Motor neuron (in vitro differentiated cells): ENCODE measurements around the gene DCAF5. TPM values are rescaled to one million over a fixed set of nuclear protein-coding genes. Genes with fewer than 3 reads are reported as not detected.

Experiments used
- ATAC-seq, 8 experiments: fragments of 200-7000 bp; cut with Tn5 transposase; replicated peaks in 6 of 8; 2 replicates each; pipeline ENCODE4 v1.8.0; 2021; ENCODE audit warnings: mild to moderate bottlenecking in 8 of 8, moderate library complexity in 8 of 8
- H3K27ac ChIP-seq, 2 donors: fragments of 250-450 bp; sonication (Bioruptor Pico); 2 replicates each; pipeline ENCODE4 v1.9.0; 2021; ENCODE audit warnings: antibody characterized with exemption in 2 of 2, mild to moderate bottlenecking in 2 of 2, moderate library complexity in 1 of 2
- H3K4me1 ChIP-seq, 2 donors: fragments of 250-450 bp; sonication (Bioruptor Pico); replicated peaks in 1 of 2; 2 replicates each; pipeline ENCODE4 v1.6.1; 2021; ENCODE audit warnings: antibody characterized with exemption in 2 of 2, mild to moderate bottlenecking in 2 of 2, moderate library complexity in 1 of 2
- H3K4me3 ChIP-seq, 5 donors: fragments of 250-450 bp; sonication (Bioruptor Pico); 2 replicates each; pipeline ENCODE4 v1.9.0; 2021; ENCODE audit warnings: antibody characterized with exemption in 5 of 5, mild to moderate bottlenecking in 5 of 5, moderate library complexity in 4 of 5
- WGBS, 10 experiments: fragments of 450-650 bp; shearing (Covaris generic); methylation state at CpG; one replicate each; pipeline ENCODE4 v1.0.0; 2022; 5-methylcytosine and 5-hydroxymethylcytosine counted together
- in situ Hi-C, 9 experiments: fragments of 400-800 bp; cut with MboI; loops; one replicate each; pipeline ENCODE4 v1.15.0; 2021; ENCODE audit warnings: low sequenced_read_pairs in 9 of 9, low pct_unique_long_range_greater_than_20kb in 2 of 9; ENCODE audit not compliant: unreplicated experiment in 9 of 9
- total RNA-seq, 8 experiments: library from RNA; unstranded; fragments of 300-600 nt; gene quantifications; 2 replicates each; pipeline versions ENCODE4 v1.2.3 to v1.2.4, GENCODE V29; 2022

The DCAF5 gene
- total RNA-seq, 8 experiments from 2014 or later: 20.5 to 42.0 (median 27.5) TPM

DNA sequence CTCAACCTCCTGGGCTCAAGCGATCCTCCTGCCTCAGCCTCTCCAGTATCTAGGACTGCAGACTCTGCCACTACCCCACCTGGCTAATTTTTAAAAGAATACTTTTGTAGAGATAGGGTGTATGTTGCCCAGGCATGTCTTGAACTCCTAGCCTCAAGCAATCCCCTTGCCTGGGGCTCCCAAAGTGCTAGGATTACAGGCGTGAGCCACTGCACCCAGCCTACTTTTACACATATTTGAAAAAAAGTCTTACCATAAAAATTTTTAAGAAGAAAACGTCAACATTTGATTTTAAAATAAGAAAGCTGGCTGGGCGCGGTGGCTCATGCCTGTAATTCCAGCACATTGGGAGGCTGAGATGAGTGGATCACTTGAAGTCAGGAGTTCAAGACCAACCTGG, 46.5 kb downstream of the DCAF5 start:
- no peaks in the 10 kb centered on the region for H3K4me1 ChIP-seq
- no peak overlapping the region for H3K4me3 ChIP-seq
- peak in 1 of 8 experiments; percentile 2 for ATAC-seq
- 65 to 100% (median 89%) methylated on average over 1 to 5 of the region's 5 CpGs; no CpG with 5 or more reads in 4 of the 10 experiments for WGBS, 10 experiments
- in situ Hi-C loops: loop anchor here in 3 of 9 experiments (25.0 kb wide), 1 partner anchor 194 kb away; no protein-coding TSS in a partner anchor
- H3K27ac ChIP-seq: no peak overlapping the region

DNA sequence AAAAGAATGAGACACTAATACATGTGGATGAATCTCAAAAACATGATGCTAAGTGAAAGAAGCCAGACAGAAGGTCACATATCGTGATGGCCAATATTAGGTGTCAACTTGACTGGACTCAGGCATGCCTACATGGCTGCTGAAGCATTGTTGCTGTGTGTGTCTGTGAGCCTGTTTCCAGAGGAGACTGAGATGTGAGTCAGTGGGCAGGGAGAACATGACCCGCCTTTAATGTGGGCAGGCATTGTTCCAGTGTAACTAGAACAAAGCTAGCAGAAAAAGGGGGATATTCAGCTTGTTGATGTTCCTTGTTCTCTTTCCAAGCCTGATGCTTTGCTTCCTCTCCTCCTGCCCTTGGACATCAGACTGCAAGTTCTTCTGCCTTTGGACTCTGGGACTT, 47.6 kb downstream of the DCAF5 start:
- Histone ChIP-seq H3K27ac (no peak overlapping the region), H3K4me1 (no peaks in the 10 kb centered on the region), H3K4me3 (no peak overlapping the region)
- in situ Hi-C loops: loop anchor here in 3 of 9 experiments (25.0 kb wide), 1 partner anchor 193 kb away; no protein-coding TSS in a partner anchor
- peak in 1 of 8 experiments; percentile 2 for ATAC-seq
- WGBS, 10 experiments: 20 to 100% (median 94%) methylated on average over 1 to 2 of the region's 2 CpGs; no CpG with 5 or more reads in 2 of the 10 experiments

DNA sequence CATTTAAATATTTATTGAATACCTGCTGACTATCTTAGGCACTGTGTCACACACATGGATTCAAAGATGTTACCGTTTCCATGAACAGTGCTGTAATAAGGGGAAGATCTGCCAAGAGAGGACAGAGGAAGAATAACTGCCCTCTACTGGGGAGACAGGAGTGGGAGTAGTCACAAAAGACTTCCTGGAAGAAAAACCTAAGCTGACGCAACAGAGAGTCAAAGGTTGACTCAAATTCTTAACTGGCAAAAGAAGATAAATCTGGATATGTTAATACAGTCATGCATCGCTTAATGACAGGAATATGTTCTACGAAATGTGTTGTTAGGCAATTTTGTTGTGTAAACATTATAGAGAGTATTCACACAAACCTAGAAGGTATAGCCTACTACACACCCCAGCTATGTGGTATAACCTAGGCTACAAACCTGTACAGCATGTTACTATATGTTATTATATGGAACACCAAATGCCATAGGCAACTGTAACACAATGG, 51.5 kb downstream of the DCAF5 start:
- Histone ChIP-seq H3K4me3 (no peak overlapping the region), H3K27ac (no peak overlapping the region), H3K4me1 (peaks cover 0 to 4% of the 10 kb centered on the region in 2 donors)
- ATAC-seq: peak; percentile 32 to 95 (median 84)
- in situ Hi-C loops: loop anchor here in 3 of 9 experiments (25.0 kb wide), 1 partner anchor 189 kb away; no protein-coding TSS in a partner anchor
- WGBS, 10 experiments: 0 to 85% (median 66%) methylated on average over 1 to 4 of the region's 4 CpGs; no CpG with 5 or more reads in 1 of the 10 experiments

DNA sequence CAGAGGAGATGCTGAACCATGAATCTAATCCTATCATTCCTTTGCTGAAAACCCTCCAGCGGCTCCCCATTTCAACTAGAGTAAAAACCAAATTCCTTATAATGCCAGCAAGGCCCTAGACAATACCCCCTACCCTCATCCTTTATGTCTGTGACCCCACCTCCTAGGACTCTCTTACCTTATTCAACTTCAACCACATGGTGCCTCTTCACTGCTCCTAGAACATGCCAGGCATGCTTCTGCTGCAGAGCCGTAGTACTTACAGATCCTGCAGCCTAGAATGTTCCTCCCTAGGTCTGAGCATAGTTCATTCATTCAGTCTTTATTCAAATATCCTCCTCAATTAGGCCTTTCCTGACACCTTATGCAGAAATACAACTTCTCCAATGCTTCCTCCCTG, 54.9 kb downstream of the DCAF5 start:
- Histone ChIP-seq H3K4me1 (peaks cover 0 to 11% of the 10 kb centered on the region in 2 donors), H3K4me3 (no peak overlapping the region), H3K27ac (no peak overlapping the region)
- in situ Hi-C loops: loop anchor here in 3 of 9 experiments (10.0 to 25.0 kb wide), 2 partner anchors 183 to 186 kb away; no protein-coding TSS in a partner anchor
- no peak for ATAC-seq
- 43 to 100% (median 94%) methylated on average over 1 to 2 of the region's 2 CpGs; no CpG with 5 or more reads in 1 of the 10 experiments for WGBS, 10 experiments

DNA sequence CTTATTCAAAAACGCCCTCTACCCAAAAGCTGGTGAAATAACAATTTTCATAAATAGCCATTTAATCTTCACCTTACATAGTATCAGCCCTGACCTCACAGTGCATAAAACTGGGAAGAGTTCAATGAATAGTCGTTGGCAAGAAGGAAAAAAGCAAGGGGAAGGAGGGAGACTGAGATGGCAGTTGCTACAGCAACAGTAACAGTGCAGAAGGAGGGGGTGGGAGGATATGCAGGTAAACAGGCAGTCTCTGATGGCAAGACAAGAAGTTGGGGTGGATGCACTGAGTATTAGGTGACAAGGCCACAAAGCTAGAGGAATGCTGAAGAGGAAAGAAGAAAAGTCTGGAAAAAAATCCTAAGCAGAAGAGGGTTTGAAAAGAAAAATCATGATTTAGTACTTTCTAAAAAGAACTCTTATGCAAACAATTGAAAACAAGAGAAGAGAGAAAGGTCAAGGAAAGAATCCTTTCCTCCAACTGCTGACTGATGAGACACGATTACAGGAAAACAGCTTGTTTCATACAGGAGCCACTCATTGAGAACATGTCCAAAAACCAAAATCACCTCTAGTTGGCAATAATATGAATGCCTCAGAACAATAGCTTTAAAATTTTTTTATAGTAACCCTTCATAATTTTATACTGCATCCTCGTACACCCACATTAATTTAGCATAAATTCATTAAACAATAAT, 56.0 kb downstream of the DCAF5 start:
- no peak for ATAC-seq
- no peak overlapping the region for H3K4me3 ChIP-seq
- in situ Hi-C loops: loop anchor here in 3 of 9 experiments (10.0 to 25.0 kb wide), 2 partner anchors 182 to 185 kb away; no protein-coding TSS in a partner anchor
- no peak overlapping the region for H3K27ac ChIP-seq
- H3K4me1 ChIP-seq: peaks cover 0 to 11% of the 10 kb centered on the region in 2 donors
- WGBS, 10 experiments: 60 to 93% (median 71%) methylated on average over 2 to 4 of the region's 4 CpGs

DNA sequence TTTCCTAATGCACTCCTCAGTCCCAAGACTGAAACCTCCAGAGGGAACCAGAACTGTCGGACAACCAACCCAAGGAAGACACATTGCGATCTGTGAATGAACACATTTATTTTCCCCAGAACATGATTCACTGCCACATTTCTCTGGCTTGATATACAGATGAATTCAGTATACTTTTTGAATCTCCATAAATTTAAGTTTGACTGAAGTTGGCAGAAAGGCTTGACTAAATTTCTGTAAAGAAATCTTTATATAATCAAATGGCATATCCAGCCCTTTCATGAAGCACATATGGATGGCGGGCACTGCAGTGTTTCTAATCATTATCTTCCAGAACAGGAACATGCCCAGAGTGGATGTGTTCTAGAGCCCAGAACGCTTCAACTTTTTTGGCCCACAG, 56.7 kb downstream of the DCAF5 start:
- Histone ChIP-seq H3K4me1 (peaks cover 0 to 11% of the 10 kb centered on the region in 2 donors), H3K4me3 (no peak overlapping the region), H3K27ac (no peak overlapping the region)
- 40 to 100% (median 95%) methylated on average over 1 to 4 of the region's 4 CpGs; no CpG with 5 or more reads in 1 of the 10 experiments for WGBS, 10 experiments
- in situ Hi-C loops: loop anchor here in 3 of 9 experiments (10.0 to 25.0 kb wide), 2 partner anchors 181 to 184 kb away; no protein-coding TSS in a partner anchor
- ATAC-seq: no peak

DNA sequence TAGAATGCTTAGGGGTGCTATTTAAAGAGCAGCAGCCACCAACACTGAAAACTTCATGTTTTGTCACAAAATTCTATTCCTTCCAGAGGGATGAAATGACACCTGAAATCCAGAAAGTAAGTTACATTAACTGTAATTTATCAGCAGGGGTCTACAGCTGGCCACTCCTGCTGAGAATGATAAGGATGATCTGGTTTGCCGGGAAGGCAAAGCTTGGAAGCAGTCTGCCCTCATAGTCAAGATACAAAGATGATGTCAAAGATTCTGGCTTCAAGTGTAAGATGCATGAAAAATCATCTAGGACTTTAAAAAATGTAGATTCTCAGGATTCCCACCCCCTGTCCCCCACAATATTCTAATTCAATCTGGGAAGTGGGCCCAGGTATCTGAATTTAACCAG, 58.4 kb downstream of the DCAF5 start:
- 60 to 100% (median 82%) methylated on average over 1 of the region's 1 CpG; no CpG with 5 or more reads in 4 of the 10 experiments for WGBS, 10 experiments
- in situ Hi-C loops: loop anchor here in 3 of 9 experiments (10.0 to 25.0 kb wide), 2 partner anchors 180 to 182 kb away; no protein-coding TSS in a partner anchor
- Histone ChIP-seq H3K4me3 (no peak overlapping the region), H3K27ac (no peak overlapping the region), H3K4me1 (peaks cover 0 to 11% of the 10 kb centered on the region in 2 donors)
- no peak for ATAC-seq

DNA sequence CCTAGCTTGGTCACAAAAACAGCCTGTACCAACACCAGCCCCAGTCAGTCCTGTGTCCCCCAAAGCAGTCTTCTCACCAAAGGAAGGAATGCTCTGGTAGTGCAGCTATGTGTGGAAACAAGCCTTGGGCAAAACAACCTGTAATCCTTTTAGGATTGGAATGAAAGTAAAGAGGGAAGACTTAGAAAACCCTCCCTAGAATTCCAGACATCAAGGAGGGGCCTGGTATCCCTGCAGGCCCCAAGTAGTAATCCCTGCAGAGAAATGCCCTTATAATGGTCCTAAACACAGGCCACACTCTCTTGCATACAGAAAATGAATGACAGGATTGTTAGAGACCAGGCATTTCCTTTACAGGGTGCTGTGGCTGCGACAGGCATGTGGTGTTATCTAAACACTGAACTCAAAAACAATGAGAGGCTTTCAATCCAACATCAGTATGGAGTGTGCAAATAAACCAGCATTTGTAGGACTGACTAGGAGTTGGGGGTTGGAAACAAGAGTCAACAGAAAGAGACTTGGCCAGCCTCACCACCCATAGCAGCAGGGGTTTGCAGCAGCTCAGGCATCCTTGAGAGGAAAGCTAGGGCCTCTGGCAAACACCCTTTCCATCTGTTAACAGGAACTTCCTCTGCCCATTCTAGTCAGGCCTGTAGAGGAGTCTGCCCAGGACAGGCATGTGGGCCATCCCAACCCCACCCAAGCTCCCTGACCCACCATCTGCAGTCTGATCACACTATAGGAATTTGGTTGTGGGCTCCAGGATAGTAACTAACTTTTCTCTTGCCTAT, 59.1 kb downstream of the DCAF5 start:
- H3K27ac ChIP-seq: no peak overlapping the region
- no peak overlapping the region for H3K4me3 ChIP-seq
- in situ Hi-C loops: loop anchor here in 3 of 9 experiments (10.0 to 25.0 kb wide), 2 partner anchors 179 to 182 kb away; no protein-coding TSS in a partner anchor
- WGBS, 10 experiments: 20 to 100% (median 60%) methylated on average over 1 of the region's 1 CpG; no CpG with 5 or more reads in 6 of the 10 experiments
- H3K4me1 ChIP-seq: peaks cover 0 to 11% of the 10 kb centered on the region in 2 donors
- peak in 6 of 8 experiments; percentile 55 to 94 (median 69) for ATAC-seq

DNA sequence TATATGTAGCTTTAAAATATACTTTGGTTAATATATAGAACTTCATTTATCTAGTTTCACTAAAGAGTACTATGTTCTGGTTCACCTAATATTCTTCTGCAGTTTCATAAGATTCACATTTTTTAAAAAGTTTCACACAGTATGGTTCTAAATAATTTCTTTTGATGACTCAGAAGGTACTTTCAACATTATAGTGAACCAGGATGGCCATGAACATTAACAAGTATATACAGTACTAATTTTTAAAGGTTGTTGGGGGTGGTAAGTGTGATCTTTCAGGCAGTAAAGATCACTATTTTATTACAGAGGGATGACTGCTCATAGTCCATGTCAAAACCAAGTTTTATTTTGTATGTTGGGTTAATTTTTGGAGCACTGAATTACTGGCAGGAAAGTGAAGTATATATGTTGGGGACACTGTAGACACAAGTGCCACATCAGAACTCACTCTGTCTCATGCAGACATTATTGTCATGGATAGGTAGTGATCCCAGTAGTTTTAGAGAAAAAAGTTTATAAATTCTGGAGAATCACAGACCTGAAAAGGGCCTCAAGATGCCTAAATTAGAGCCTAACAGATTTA, 60.0 kb downstream of the DCAF5 start:
- Histone ChIP-seq H3K4me3 (no peak overlapping the region), H3K4me1 (peaks cover 0 to 11% of the 10 kb centered on the region in 2 donors), H3K27ac (no peak overlapping the region)
- ATAC-seq: no peak
- in situ Hi-C loops: loop anchor here in 3 of 9 experiments (10.0 to 25.0 kb wide), 2 partner anchors 178 to 181 kb away; no protein-coding TSS in a partner anchor

DNA sequence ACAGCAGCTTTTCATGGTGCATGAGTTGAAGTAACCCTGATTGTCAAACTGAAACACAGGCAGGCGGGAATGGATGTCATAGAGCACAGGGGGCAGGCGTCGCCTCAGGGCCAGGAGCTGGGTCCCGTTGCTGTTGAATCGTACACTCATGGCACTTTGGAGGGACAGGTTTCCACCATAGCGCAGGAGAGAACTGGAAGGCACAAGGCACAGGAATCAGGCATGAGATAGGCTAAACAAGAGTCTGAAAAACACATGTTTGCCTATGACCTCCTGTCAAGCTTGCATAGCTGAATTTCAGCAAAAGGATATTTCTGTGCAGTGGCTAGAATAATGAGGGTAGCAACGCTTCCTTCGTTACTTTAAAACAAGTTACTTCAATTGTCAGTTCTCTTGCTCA, 61.2 kb downstream of the DCAF5 start:
- in situ Hi-C loops: loop anchor here in 3 of 9 experiments (10.0 to 25.0 kb wide), 2 partner anchors 177 to 179 kb away; no protein-coding TSS in a partner anchor

DNA sequence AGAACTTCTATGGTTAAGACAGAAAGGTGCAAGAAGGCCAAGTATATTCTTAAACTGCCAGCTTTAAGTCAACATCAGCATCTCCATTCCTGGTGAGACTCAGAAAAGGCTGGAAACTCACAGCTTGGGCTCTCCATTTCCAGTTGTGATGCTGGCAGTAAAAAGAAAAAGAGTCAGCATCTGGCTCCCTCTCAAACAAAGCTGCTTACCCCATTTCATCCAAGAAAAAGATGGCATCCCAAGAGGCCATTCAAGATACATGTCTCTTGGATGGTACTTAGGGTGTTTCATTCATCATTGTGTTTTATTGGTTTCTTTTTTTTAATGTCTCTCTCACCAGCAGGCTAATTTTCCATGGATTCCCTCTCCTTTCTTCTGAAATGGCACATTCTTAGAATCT, 61.9 kb downstream of the DCAF5 start:
- Histone ChIP-seq H3K27ac (no peak overlapping the region), H3K4me1 (peaks cover 0 to 7% of the 10 kb centered on the region in 2 donors), H3K4me3 (no peak overlapping the region)
- in situ Hi-C loops: loop anchor here in 3 of 9 experiments (10.0 to 25.0 kb wide), 2 partner anchors 176 to 179 kb away; no protein-coding TSS in a partner anchor
- no peak for ATAC-seq

More for the DNA sequence above, 61.2 kb downstream of the DCAF5 start:
- H3K27ac ChIP-seq: no peak overlapping the region
- H3K4me1 ChIP-seq: peaks cover 0 to 8% of the 10 kb centered on the region in 2 donors
- no peak for ATAC-seq
- 57 to 100% (median 98%) methylated on average over 1 to 8 of the region's 8 CpGs; no CpG with 5 or more reads in 1 of the 10 experiments for WGBS, 10 experiments
- H3K4me3 ChIP-seq: no peak overlapping the region

DNA sequence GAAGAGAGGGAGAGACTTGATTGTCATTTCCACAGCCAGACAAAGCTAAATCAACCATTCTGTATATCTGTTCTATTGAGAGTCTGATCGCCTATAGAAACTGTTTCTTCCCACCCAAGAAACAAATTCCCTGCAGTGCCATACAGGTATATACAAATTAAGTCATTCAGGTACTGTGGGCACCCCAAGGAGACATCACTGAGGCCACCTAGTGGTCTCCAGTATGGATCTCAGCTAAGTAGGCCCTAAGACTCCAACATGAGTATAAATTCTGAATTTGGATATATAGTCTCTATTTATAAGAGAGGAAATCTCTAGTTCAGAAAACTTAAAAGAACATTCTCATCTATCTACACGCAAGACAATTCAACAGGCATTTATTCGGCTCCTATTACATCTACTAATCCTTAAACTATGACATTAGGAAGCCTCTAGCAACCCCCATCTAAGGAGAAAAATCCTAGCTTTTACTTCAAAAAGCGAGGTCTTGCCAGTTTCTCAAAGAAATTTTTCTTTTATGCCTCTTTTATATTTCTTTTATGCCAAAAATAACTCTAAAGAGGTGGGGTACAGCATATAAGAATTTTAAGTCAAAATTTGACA, 62.6 kb downstream of the DCAF5 start:
- peak in 2 of 8 experiments; percentile 13 to 53 for ATAC-seq
- 39 to 94% (median 74%) methylated on average over 2 to 4 of the region's 4 CpGs for WGBS, 10 experiments
- in situ Hi-C loops: loop anchor here in 3 of 9 experiments (10.0 to 25.0 kb wide), 2 partner anchors 175 to 178 kb away; no protein-coding TSS in a partner anchor
- Histone ChIP-seq H3K4me3 (no peak overlapping the region), H3K4me1 (peaks cover 0 to 7% of the 10 kb centered on the region in 2 donors), H3K27ac (no peak overlapping the region)
